H1 (cell line): ENCODE measurements around the gene NDUFB6. TPM values are rescaled to one million over a fixed set of nuclear protein-coding genes. Genes with fewer than 3 reads are reported as not detected.

Source experiments
- CTCF ChIA-PET: fragments of 300-600 bp; sonication (Branson Sonifier 250); formaldehyde crosslinking; loops from one replicate; lab custom pipeline; 2021; ENCODE audit not compliant: partially characterized antibody; lab: Charles Lee
- POLR2A ChIA-PET: fragments of 300-600 bp; sonication (Branson Sonifier 250); formaldehyde crosslinking; loops from one replicate; lab custom pipeline; 2021; ENCODE audit warnings: inconsistent platforms; ENCODE audit not compliant: partially characterized antibody; lab: Charles Lee
- DNase-seq, 2 experiments: peaks; one replicate each; pipeline versions ENCODE4 v3.0.0 to v3.0.0-alpha.2; 2010 to 2022; ENCODE audit warnings: low spot score in 2 of 2, low read depth in 1 of 2, mixed read lengths in 1 of 2
- FAIRE-seq: peaks from 2 replicates; lab custom pipeline; 2011; peaks lifted over from hg19 to GRCh38; lab: Jason Lieb, UNC
- H2AFZ ChIP-seq: 2 replicates; pipeline ENCODE4 v1.8.1; 2012; ENCODE audit warnings: low read length, inconsistent platforms
- H2AK5ac ChIP-seq: 2 replicates; pipeline ENCODE4 v1.6.1; 2013; ENCODE audit warnings: low read depth, low read length
- H2BK120ac ChIP-seq: replicated peaks from 2 replicates; pipeline ENCODE3; 2013; ENCODE audit warnings: low read depth, low read length, inconsistent platforms
- H2BK12ac ChIP-seq: 2 replicates; pipeline ENCODE4 v1.6.1; 2013; ENCODE audit warnings: low read depth, low read length
- H2BK15ac ChIP-seq: 2 replicates; pipeline ENCODE4 v1.6.1; 2013; ENCODE audit warnings: low read length
- H2BK20ac ChIP-seq: 2 replicates; pipeline ENCODE4 v1.6.1; 2013; ENCODE audit warnings: low read length
- H2BK5ac ChIP-seq: 2 replicates; pipeline ENCODE4 v1.6.1; 2013; ENCODE audit warnings: low read depth, low read length
- H3K14ac ChIP-seq: 2 replicates; pipeline ENCODE4 v1.6.1; 2013; ENCODE audit warnings: inconsistent platforms; ENCODE audit not compliant: insufficient read length
- H3K18ac ChIP-seq: 2 replicates; pipeline ENCODE4 v1.6.1; 2013; ENCODE audit warnings: low read length; ENCODE audit errors: extremely low read depth
- H3K23ac ChIP-seq: 2 replicates; pipeline ENCODE4 v1.6.1; 2013; ENCODE audit warnings: inconsistent platforms; ENCODE audit not compliant: insufficient read length
- H3K23me2 ChIP-seq: 2 replicates; pipeline ENCODE4 v1.6.1; 2013; ENCODE audit warnings: low read depth, low read length
- H3K27ac ChIP-seq: 2 replicates; pipeline ENCODE4 v1.6.1; 2011; ENCODE audit warnings: low read depth, low read length, inconsistent platforms
- H3K27me3 ChIP-seq, 4 experiments: replicated peaks in 1 of 4; 1 replicate in 1 of 4; 2 replicates in 3 of 4; pipeline versions ENCODE4 v1.6.1 to v1.8.1; 2011 to 2013; ENCODE audit warnings: low read length in 3 of 4, mild to moderate bottlenecking in 3 of 4, inconsistent platforms in 2 of 4, mixed read lengths in 2 of 4, moderate library complexity in 1 of 4; ENCODE audit not compliant: control insufficient read depth in 3 of 4, insufficient read depth in 3 of 4; ENCODE audit errors: extremely low read depth in 1 of 4
- H3K36me3 ChIP-seq, 4 experiments: 2 replicates each; pipeline versions ENCODE4 v1.6.1 to v1.8.1; 2011 to 2013; ENCODE audit warnings: mild to moderate bottlenecking in 4 of 4, low read length in 3 of 4, moderate library complexity in 2 of 4, control low read depth in 1 of 4, inconsistent platforms in 1 of 4; ENCODE audit not compliant: insufficient read depth in 4 of 4, control insufficient read depth in 2 of 4
- H3K4ac ChIP-seq: replicated peaks from 2 replicates; pipeline ENCODE3; 2013; ENCODE audit warnings: low read length, low read depth, mixed read lengths, inconsistent platforms; ENCODE audit not compliant: insufficient read length
- H3K4me1 ChIP-seq, 4 experiments: replicated peaks in 1 of 4; 1 replicate in 1 of 4; 2 replicates in 3 of 4; pipeline versions ENCODE4 v1.6.1 to v1.8.1; 2011 to 2013; ENCODE audit warnings: low read length in 3 of 4, inconsistent platforms in 2 of 4, mixed read lengths in 1 of 4; ENCODE audit not compliant: insufficient read depth in 4 of 4, control insufficient read depth in 3 of 4
- H3K4me2 ChIP-seq, 2 experiments: 2 replicates each; pipeline versions ENCODE4 v1.6.1 to v1.8.1; 2011 to 2013; ENCODE audit warnings: low read depth in 2 of 2, low read length in 2 of 2, control low read depth in 1 of 2, inconsistent platforms in 1 of 2, mild to moderate bottlenecking in 1 of 2; ENCODE audit not compliant: insufficient read depth in 1 of 2
- H3K4me3 ChIP-seq, 4 experiments: fragments of 200-600, 300-600 bp in 1 of 4; sonication (generic), shearing (Covaris generic), sonication (Bioruptor Twin) in 1 of 4; 2 replicates each; pipeline versions ENCODE4 v1.5.1 to v1.8.1; 2011 to 2016; ENCODE audit warnings: low read length in 4 of 4, low read depth in 3 of 4, control low read depth in 2 of 4, inconsistent platforms in 2 of 4, mild to moderate bottlenecking in 2 of 4, mixed read lengths in 1 of 4, moderate library complexity in 1 of 4; ENCODE audit not compliant: insufficient read depth in 2 of 4; ENCODE audit errors: extremely low read depth in 1 of 4
- H3K56ac ChIP-seq: replicated peaks from 2 replicates; pipeline ENCODE3; 2013; ENCODE audit warnings: low read depth, mild to moderate bottlenecking, mixed read lengths, low read length, inconsistent platforms; ENCODE audit not compliant: insufficient read length
- H3K79me1 ChIP-seq: 2 replicates; pipeline ENCODE4 v1.6.1; 2013; ENCODE audit warnings: low read depth, low read length, control low read depth
- H3K79me2 ChIP-seq, 2 experiments: 2 replicates each; pipeline versions ENCODE4 v1.6.1 to v1.8.1; 2012 to 2013; ENCODE audit warnings: low read length in 2 of 2, mild to moderate bottlenecking in 2 of 2, inconsistent platforms in 1 of 2; ENCODE audit not compliant: insufficient read depth in 2 of 2, control insufficient read depth in 1 of 2
- H3K9ac ChIP-seq, 4 experiments: replicated peaks in 1 of 4; 1 replicate in 1 of 4; 2 replicates in 3 of 4; pipeline versions ENCODE4 v1.6.1 to v1.8.1; 2011 to 2013; ENCODE audit warnings: low read depth in 3 of 4, low read length in 3 of 4, control low read depth in 2 of 4, mild to moderate bottlenecking in 2 of 4, moderate library complexity in 2 of 4, inconsistent platforms in 1 of 4; ENCODE audit errors: extremely low read depth in 1 of 4
- H3K9me3 ChIP-seq, 2 experiments: 2 replicates each; pipeline versions ENCODE4 v1.6.1 to v1.8.1; 2012 to 2013; ENCODE audit warnings: mild to moderate bottlenecking in 2 of 2, moderate library complexity in 2 of 2, control low read depth in 1 of 2, inconsistent platforms in 1 of 2, low read depth in 1 of 2, low read length in 1 of 2, mixed read lengths in 1 of 2; ENCODE audit not compliant: insufficient read depth in 2 of 2
- H4K20me1 ChIP-seq, 2 experiments: replicated peaks in 1 of 2; 2 replicates each; pipeline versions ENCODE3 to v1.8.1; 2011 to 2013; ENCODE audit warnings: inconsistent platforms in 2 of 2, low read length in 2 of 2, mild to moderate bottlenecking in 1 of 2; ENCODE audit not compliant: insufficient read depth in 2 of 2, control insufficient read depth in 1 of 2
- H4K5ac ChIP-seq: 2 replicates; pipeline ENCODE4 v1.6.1; 2013; ENCODE audit warnings: low read length, low read depth, mixed read lengths, inconsistent platforms; ENCODE audit not compliant: insufficient read length
- H4K8ac ChIP-seq: 2 replicates; pipeline ENCODE4 v1.8.0; 2013; ENCODE audit warnings: mild to moderate bottlenecking, moderate library complexity, low read length, inconsistent platforms; ENCODE audit not compliant: insufficient read depth; ENCODE audit errors: extremely low read depth
- H4K91ac ChIP-seq: replicated peaks from 2 replicates; pipeline ENCODE3; 2013; ENCODE audit warnings: low read length, mixed read lengths, inconsistent platforms; ENCODE audit not compliant: insufficient read length
- NRF1 ChIP-seq: IDR thresholded peaks from 2 replicates; pipeline ENCODE4 v1.6.1; 2011; ENCODE audit warnings: mild to moderate bottlenecking, low read depth, low read length, improper control_type of control experiment
- RAD21 ChIP-seq, 2 experiments: IDR thresholded peaks in 1 of 2; conservative IDR thresholded peaks in 1 of 2; 2 replicates each; pipeline ENCODE4 v1.6.1; 2011; ENCODE audit warnings: low read depth in 2 of 2, low read length in 2 of 2, improper control_type of control experiment in 1 of 2, inconsistent platforms in 1 of 2, mild to moderate bottlenecking in 1 of 2, moderate library complexity in 1 of 2
- TAF1 ChIP-seq: IDR thresholded peaks from 2 replicates; pipeline ENCODE4 v1.6.1; 2011; ENCODE audit warnings: mild to moderate bottlenecking, low read depth, low read length
- TEAD4 ChIP-seq: IDR thresholded peaks from 2 replicates; pipeline ENCODE4 v1.6.1; 2012; ENCODE audit warnings: low read depth, low read length, inconsistent platforms, mixed read lengths
- WGBS, 2 experiments: shearing (Covaris generic) in 1 of 2; methylation state at CpG; one replicate each; pipeline versions ENCODE4 v1.1.6 to v1.1.7; 2013 to 2015; ENCODE audit warnings: low lambda C conversion rate in 2 of 2, mixed read lengths in 2 of 2, inconsistent platforms in 1 of 2, low coverage in 1 of 2, missing lambda C conversion rate in 1 of 2; ENCODE audit not compliant: insufficient replicate concordance in 2 of 2, insufficient coverage in 1 of 2, insufficient read length in 1 of 2; ENCODE audit errors: extremely low coverage in 1 of 2, missing lambda C conversion rate in 1 of 2; 5-methylcytosine and 5-hydroxymethylcytosine counted together
- polyA plus RNA-seq, 7 experiments: library from polyadenylated mRNA; depleted of rRNA in 3 of 7; stranded (reverse) in 5 of 7; unstranded in 2 of 7; fragments of >200 nt in 5 of 7; fragments of 200-250 nt in 2 of 7; gene quantifications; 1 replicate in 5 of 7; 2 replicates in 1 of 7; 4 replicates in 1 of 7; pipeline versions ENCODE4 v1.2.1 to v1.2.3, GENCODE V29; 2011 to 2013; ENCODE audit warnings: missing spikeins in 2 of 7, mixed read lengths in 2 of 7
- total RNA-seq: library from RNA; stranded (reverse); fragmentation: NEBNext Ultra II Directional; extraction: Animal tissue kit (Norgen Biotek cat#: 25700); gene quantifications from 2 replicates; pipeline ENCODE4 v1.2.1, GENCODE V29; 2021
- TF ChIP-seq, protein P1 (sequence below), 3 experiments: IDR thresholded peaks; 1 replicate in 2 of 3; 2 replicates in 1 of 3; pipeline versions ENCODE4 v1.5.1 to v1.6.1; 2011; ENCODE audit warnings: low read length in 3 of 3, mild to moderate bottlenecking in 3 of 3, inconsistent platforms in 2 of 3, low read depth in 1 of 3, moderate library complexity in 1 of 3; ENCODE audit not compliant: insufficient read depth in 1 of 3; ENCODE audit errors: control extremely low read depth in 1 of 3

NDUFB6 gene
- total and polyA plus RNA-seq, 2 of the 8 experiments (the other 6 are each of a cell fraction or from before 2014, with no cell fraction given), result 55.8 to 61.4 TPM

DNA sequence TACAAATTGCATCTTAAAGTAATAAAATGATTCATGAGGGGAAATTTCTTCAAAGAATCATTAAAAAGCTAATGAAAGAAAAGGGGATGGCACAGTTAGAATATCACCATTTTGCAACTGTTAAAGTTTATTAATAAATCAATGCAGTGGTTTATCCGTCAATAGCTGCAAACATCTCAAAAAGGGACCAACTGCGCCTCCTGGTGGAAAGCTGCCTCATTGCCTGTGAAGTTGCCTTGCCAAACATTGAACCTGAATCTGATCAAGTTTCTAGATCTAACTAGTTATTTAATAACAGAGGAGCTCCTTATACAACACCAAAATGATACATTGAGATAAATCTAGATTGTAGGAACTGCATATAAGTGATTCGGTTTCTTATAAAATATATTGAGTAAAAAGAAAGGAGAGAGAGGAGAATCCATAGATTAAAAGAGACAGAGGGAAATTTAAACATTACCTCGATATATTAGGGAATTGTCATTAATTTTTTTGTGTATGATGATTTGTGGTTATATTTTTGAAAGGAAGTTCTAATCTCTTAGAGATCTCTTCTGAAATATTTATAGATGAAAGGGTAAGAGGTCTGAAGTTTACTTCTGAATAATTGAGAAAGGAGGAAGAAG lies 6.9 kb upstream of the NDUFB6 start:
- H4K8ac ChIP-seq, result no peak overlapping the region
- POLR2A ChIA-PET, result interaction anchor here (1.3 to 2.6 kb wide), 2 partner anchors 201 to 445 kb away, joined by 5 to 9 read pairs; partner anchors contain the start of gene DNAJA1
- no peak overlapping the region for H2BK120ac ChIP-seq
- no peak overlapping the region for H3K14ac ChIP-seq
- DNase-seq (peak in 1 of 2 experiments; percentile 82), FAIRE-seq (peak; percentile 85)
- TF ChIP-seq TEAD4, result no peak
- TF ChIP-seq RAD21 (IDR thresholded peaks at IDR 0.05 in 1 of 2, conservative IDR thresholded peaks at IDR 0.05 in 1 of 2; ENCODE audit: low read depth in 2 of 2, low read length in 2 of 2), result peak; percentile 74 to 75
- TF ChIP-seq TAF1, result no peak
- TF ChIP-seq NRF1, result no peak
- TF ChIP-seq, protein P1, sequence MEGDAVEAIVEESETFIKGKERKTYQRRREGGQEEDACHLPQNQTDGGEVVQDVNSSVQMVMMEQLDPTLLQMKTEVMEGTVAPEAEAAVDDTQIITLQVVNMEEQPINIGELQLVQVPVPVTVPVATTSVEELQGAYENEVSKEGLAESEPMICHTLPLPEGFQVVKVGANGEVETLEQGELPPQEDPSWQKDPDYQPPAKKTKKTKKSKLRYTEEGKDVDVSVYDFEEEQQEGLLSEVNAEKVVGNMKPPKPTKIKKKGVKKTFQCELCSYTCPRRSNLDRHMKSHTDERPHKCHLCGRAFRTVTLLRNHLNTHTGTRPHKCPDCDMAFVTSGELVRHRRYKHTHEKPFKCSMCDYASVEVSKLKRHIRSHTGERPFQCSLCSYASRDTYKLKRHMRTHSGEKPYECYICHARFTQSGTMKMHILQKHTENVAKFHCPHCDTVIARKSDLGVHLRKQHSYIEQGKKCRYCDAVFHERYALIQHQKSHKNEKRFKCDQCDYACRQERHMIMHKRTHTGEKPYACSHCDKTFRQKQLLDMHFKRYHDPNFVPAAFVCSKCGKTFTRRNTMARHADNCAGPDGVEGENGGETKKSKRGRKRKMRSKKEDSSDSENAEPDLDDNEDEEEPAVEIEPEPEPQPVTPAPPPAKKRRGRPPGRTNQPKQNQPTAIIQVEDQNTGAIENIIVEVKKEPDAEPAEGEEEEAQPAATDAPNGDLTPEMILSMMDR (IDR thresholded peaks at IDR 0.05; ENCODE audit: control extremely low read depth in 1 of 3, insufficient read depth in 1 of 3, low read depth in 1 of 3, low read length in 3 of 3), result peak; percentile 70 to 81 (median 76)
- no peaks in the 10 kb centered on the region for H3K79me2 ChIP-seq
- H3K27me3 ChIP-seq, result no peaks in the 10 kb centered on the region
- no peaks in the 10 kb centered on the region for H3K79me1 ChIP-seq
- H4K91ac ChIP-seq, result no peak overlapping the region
- H4K20me1 ChIP-seq, result no peaks in the 10 kb centered on the region
- no peak overlapping the region for H3K4ac ChIP-seq
- no peaks in the 10 kb centered on the region for H3K4me1 ChIP-seq
- CTCF ChIA-PET, result interaction anchor here (0.6 to 12.2 kb wide), 51 partner anchors 10 to 397 kb away, joined by 3 to 248 read pairs (median 4); partner anchors contain the start of genes ACO1 and TMEM215
- no peak overlapping the region for H3K4me2 ChIP-seq
- no peak overlapping the region for H3K27ac ChIP-seq
- no peak overlapping the region for H3K9ac ChIP-seq
- WGBS, 2 experiments, result 24 to 100% methylated on average over 1 to 4 of the region's 4 CpGs
- no peaks in the 10 kb centered on the region for H3K36me3 ChIP-seq
- no peak overlapping the region for H2AK5ac ChIP-seq
- no peak overlapping the region for H3K4me3 ChIP-seq
- H2BK5ac ChIP-seq, result no peak overlapping the region
- no peaks in the 10 kb centered on the region for H3K23me2 ChIP-seq
- H3K18ac ChIP-seq, result no peak overlapping the region
- H3K23ac ChIP-seq, result no peak overlapping the region
- H4K5ac ChIP-seq, result no peak overlapping the region
- H2AFZ ChIP-seq, result no peak overlapping the region
- no peak overlapping the region for H2BK12ac ChIP-seq
- H2BK20ac ChIP-seq, result no peak overlapping the region
- H3K56ac ChIP-seq, result no peak overlapping the region
- no peak overlapping the region for H2BK15ac ChIP-seq
- no peaks in the 10 kb centered on the region for H3K9me3 ChIP-seq
